ENCODE results near the gene MYO1E.

MYO1E gene

GRCh38 chr15:59274126-59274970 lies 98.3 kb downstream of the MYO1E start:
- ChIA-PET CTCF (no interaction called here), POLR2A (no interaction called here)
- no peak for TF ChIP-seq NFRKB (IDR thresholded peaks at IDR 0.05)
- no peak for TF ChIP-seq CTBP1 (IDR thresholded peaks at IDR 0.05; ENCODE audit: borderline replicate concordance)
- TF ChIP-seq ELF4 (IDR thresholded peaks at IDR 0.05): no peak
- no peak for TF ChIP-seq ARNT (IDR thresholded peaks at IDR 0.05)
- no peak for TF ChIP-seq FOXK2 (IDR thresholded peaks at IDR 0.05)
- no peak for TF ChIP-seq PKNOX1 (IDR thresholded peaks at IDR 0.05)
- no peak for TF ChIP-seq SUZ12 (IDR thresholded peaks at IDR 0.05)
- TF ChIP-seq BHLHE40 (IDR thresholded peaks at IDR 0.05; ENCODE audit: borderline replicate concordance): no peak
- no peak for TF ChIP-seq FOXA1 (IDR thresholded peaks at IDR 0.05)
- no peak for TF ChIP-seq ZNF384 (IDR thresholded peaks at IDR 0.05)
- no peak for TF ChIP-seq HDGF (IDR thresholded peaks at IDR 0.05; ENCODE audit: borderline replicate concordance)
- TF ChIP-seq L3MBTL2 (conservative IDR thresholded peaks at IDR 0.05): no peak
- TF ChIP-seq FOXM1 (IDR thresholded peaks at IDR 0.05; ENCODE audit: borderline replicate concordance): no peak
- no peak for DNase-seq (ENCODE audit: extremely low spot score)

- CTCF ChIA-PET: no interaction called here
Measured at GRCh38 chr15:59273234-59273633, 99.4 kb downstream of the MYO1E start.

GRCh38 chr15:59271595-59272201 lies 101.0 kb downstream of the MYO1E start:
- CTCF ChIA-PET: interaction anchor here (0.7 kb wide), 1 partner anchor 1437 kb away, joined by 3 read pairs; no protein-coding TSS in a partner anchor
- DNase-seq (ENCODE audit: extremely low spot score): no peak
- no peak for TF ChIP-seq BHLHE40 (IDR thresholded peaks at IDR 0.05; ENCODE audit: borderline replicate concordance)
- TF ChIP-seq ZNF384 (IDR thresholded peaks at IDR 0.05): no peak
- no peak for TF ChIP-seq FOXA1 (IDR thresholded peaks at IDR 0.05)
- TF ChIP-seq ARNT (IDR thresholded peaks at IDR 0.05): no peak
- TF ChIP-seq L3MBTL2 (conservative IDR thresholded peaks at IDR 0.05): no peak
- no peak for TF ChIP-seq SUZ12 (IDR thresholded peaks at IDR 0.05)
- no peak for TF ChIP-seq LEF1 (IDR thresholded peaks at IDR 0.05; ENCODE audit: borderline replicate concordance)
- TF ChIP-seq HDGF (IDR thresholded peaks at IDR 0.05; ENCODE audit: borderline replicate concordance): no peak
- TF ChIP-seq SP1 (IDR thresholded peaks at IDR 0.05): no peak
- TF ChIP-seq NFRKB (IDR thresholded peaks at IDR 0.05): no peak
- no peak for TF ChIP-seq ELF4 (IDR thresholded peaks at IDR 0.05)
- no peak for TF ChIP-seq FOXK2 (IDR thresholded peaks at IDR 0.05)
- no peak for TF ChIP-seq CTBP1 (IDR thresholded peaks at IDR 0.05; ENCODE audit: borderline replicate concordance)
- no peak for TF ChIP-seq PKNOX1 (IDR thresholded peaks at IDR 0.05)
- TF ChIP-seq TARDBP (IDR thresholded peaks at IDR 0.05): no peak
- no peak for TF ChIP-seq FOXM1 (IDR thresholded peaks at IDR 0.05; ENCODE audit: borderline replicate concordance)

More at GRCh38 chr15:59273234-59273633, 99.4 kb downstream of the MYO1E start:
- POLR2A ChIA-PET: no interaction called here
- no peak for DNase-seq (ENCODE audit: extremely low spot score)
- TF ChIP-seq PKNOX1 (IDR thresholded peaks at IDR 0.05): no peak
- no peak for TF ChIP-seq L3MBTL2 (conservative IDR thresholded peaks at IDR 0.05)
- TF ChIP-seq FOXM1 (IDR thresholded peaks at IDR 0.05; ENCODE audit: borderline replicate concordance): no peak
- TF ChIP-seq ELF4 (IDR thresholded peaks at IDR 0.05): no peak
- no peak for TF ChIP-seq NFRKB (IDR thresholded peaks at IDR 0.05)
- TF ChIP-seq ZNF384 (IDR thresholded peaks at IDR 0.05): no peak
- TF ChIP-seq SUZ12 (IDR thresholded peaks at IDR 0.05): no peak

GRCh38 chr15:59268852-59269407 lies 103.7 kb downstream of the MYO1E start:
- ChIA-PET POLR2A (no interaction called here), CTCF (no interaction called here)
- TF ChIP-seq TARDBP (IDR thresholded peaks at IDR 0.05) (no peak), FOXK2 (IDR thresholded peaks at IDR 0.05) (no peak), L3MBTL2 (conservative IDR thresholded peaks at IDR 0.05) (no peak), ZNF384 (IDR thresholded peaks at IDR 0.05) (no peak), SP1 (IDR thresholded peaks at IDR 0.05) (no peak), ARNT (IDR thresholded peaks at IDR 0.05) (no peak), BHLHE40 (IDR thresholded peaks at IDR 0.05; ENCODE audit: borderline replicate concordance) (no peak), FOXM1 (IDR thresholded peaks at IDR 0.05; ENCODE audit: borderline replicate concordance) (no peak), FOXA1 (IDR thresholded peaks at IDR 0.05) (no peak), NFRKB (IDR thresholded peaks at IDR 0.05) (no peak), LEF1 (IDR thresholded peaks at IDR 0.05; ENCODE audit: borderline replicate concordance) (no peak), PKNOX1 (IDR thresholded peaks at IDR 0.05) (no peak), HDGF (IDR thresholded peaks at IDR 0.05; ENCODE audit: borderline replicate concordance) (no peak)
- DNase-seq (ENCODE audit: extremely low spot score): no peak

More at GRCh38 chr15:59271595-59272201, 101.0 kb downstream of the MYO1E start:
- POLR2A ChIA-PET: no interaction called here

All from HEK293T (cell line).